KOPT-K1 (cell line): Measurements from ENCODE around the gene TMEM187.

ENCODE experiments used
- H3K27ac ChIP-seq: fragments of 200-600 bp; sonication (generic); 2 replicates; pipeline ENCODE4 v1.5.1; 2016; ENCODE audit warnings: antibody characterized with exemption, mild to moderate bottlenecking, low read depth, low read length; ENCODE audit not compliant: poor library complexity, severe bottlenecking
- H3K36me3 ChIP-seq: fragments of 200-600 bp; sonication (generic); 2 replicates; pipeline ENCODE4 v1.5.1; 2017; ENCODE audit warnings: antibody characterized with exemption, mild to moderate bottlenecking, low read length, moderate library complexity; ENCODE audit not compliant: insufficient read depth
- H3K9me3 ChIP-seq: fragments of 200-600 bp; sonication (generic); 2 replicates; pipeline ENCODE4 v1.5.1; 2017; ENCODE audit warnings: antibody characterized with exemption, low read length, mild to moderate bottlenecking; ENCODE audit not compliant: insufficient read depth, poor library complexity, severe bottlenecking

TMEM187 gene

GRCh38 chrX:153945956-153946943 lies 26.3 kb upstream of the TMEM187 start:
- H3K27ac ChIP-seq = peak overlapping the region; percentile 6
- peaks cover 52% of the 10 kb centered on the region for H3K36me3 ChIP-seq
- no peaks in the 10 kb centered on the region for H3K9me3 ChIP-seq

- H3K36me3 ChIP-seq = peaks cover 61% of the 10 kb centered on the region
- no peaks in the 10 kb centered on the region for H3K9me3 ChIP-seq
- H3K27ac ChIP-seq = peak overlapping the region; percentile 61
Observed at GRCh38 chrX:153947009-153947769, 25.4 kb upstream of the TMEM187 start.

- Histone ChIP-seq H3K36me3 (peaks cover 69% of the 10 kb centered on the region), H3K9me3 (no peaks in the 10 kb centered on the region), H3K27ac (peak overlapping the region; percentile 61)
Observed at GRCh38 chrX:153948002-153948466, 24.5 kb upstream of the TMEM187 start.

GRCh38 chrX:153948847-153949805 lies 23.4 kb upstream of the TMEM187 start:
- H3K36me3 ChIP-seq = peaks cover 80% of the 10 kb centered on the region
- H3K27ac ChIP-seq = peak overlapping the region; percentile 61
- no peaks in the 10 kb centered on the region for H3K9me3 ChIP-seq

- Histone ChIP-seq H3K27ac (peak overlapping the region; percentile 61), H3K36me3 (peaks cover 90% of the 10 kb centered on the region)
Observed at GRCh38 chrX:153950127-153950526, 22.4 kb upstream of the TMEM187 start.

GRCh38 chrX:153951683-153952372 lies 20.7 kb upstream of the TMEM187 start:
- peaks cover 96% of the 10 kb centered on the region for H3K36me3 ChIP-seq

More at GRCh38 chrX:153950127-153950526, 22.4 kb upstream of the TMEM187 start:
- no peaks in the 10 kb centered on the region for H3K9me3 ChIP-seq

GRCh38 chrX:153952373-153953026 lies 20.1 kb upstream of the TMEM187 start:
- Histone ChIP-seq H3K36me3 (peaks cover 98% of the 10 kb centered on the region), H3K27ac (no peak overlapping the region), H3K9me3 (no peaks in the 10 kb centered on the region)

More at GRCh38 chrX:153951683-153952372, 20.7 kb upstream of the TMEM187 start:
- Histone ChIP-seq H3K27ac (no peak overlapping the region), H3K9me3 (no peaks in the 10 kb centered on the region)

GRCh38 chrX:153953342-153953830 lies 19.2 kb upstream of the TMEM187 start:
- no peaks in the 10 kb centered on the region for H3K9me3 ChIP-seq
- H3K36me3 ChIP-seq = peaks cover 98% of the 10 kb centered on the region
- no peak overlapping the region for H3K27ac ChIP-seq

GRCh38 chrX:153953892-153954557 lies 18.5 kb upstream of the TMEM187 start:
- Histone ChIP-seq H3K9me3 (no peaks in the 10 kb centered on the region), H3K36me3 (peaks cover 98% of the 10 kb centered on the region), H3K27ac (no peak overlapping the region)

- Histone ChIP-seq H3K27ac (no peak overlapping the region), H3K9me3 (no peaks in the 10 kb centered on the region), H3K36me3 (peaks cover 100% of the 10 kb centered on the region)
Observed at GRCh38 chrX:153954558-153955227, 17.9 kb upstream of the TMEM187 start.

GRCh38 chrX:153955228-153955732 lies 17.3 kb upstream of the TMEM187 start:
- H3K36me3 ChIP-seq = peaks cover 100% of the 10 kb centered on the region
- no peaks in the 10 kb centered on the region for H3K9me3 ChIP-seq
- H3K27ac ChIP-seq = no peak overlapping the region
